ENCODE data around the gene KRTAP15-1. TPM values are rescaled to one million over a fixed set of nuclear protein-coding genes. Genes with fewer than 3 reads are reported as not detected.

The KRTAP15-1 gene, protein sequence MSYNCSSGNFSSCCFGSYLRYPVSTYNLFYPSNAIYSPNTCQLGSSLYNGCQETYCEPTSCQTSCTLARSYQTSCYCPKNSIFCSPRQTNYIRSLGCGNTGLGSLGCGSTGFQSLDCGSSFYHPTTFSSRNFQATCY
- not detected for polyA plus RNA-seq (ENCODE audit: insufficient read length in 4 of 4)

DNA sequence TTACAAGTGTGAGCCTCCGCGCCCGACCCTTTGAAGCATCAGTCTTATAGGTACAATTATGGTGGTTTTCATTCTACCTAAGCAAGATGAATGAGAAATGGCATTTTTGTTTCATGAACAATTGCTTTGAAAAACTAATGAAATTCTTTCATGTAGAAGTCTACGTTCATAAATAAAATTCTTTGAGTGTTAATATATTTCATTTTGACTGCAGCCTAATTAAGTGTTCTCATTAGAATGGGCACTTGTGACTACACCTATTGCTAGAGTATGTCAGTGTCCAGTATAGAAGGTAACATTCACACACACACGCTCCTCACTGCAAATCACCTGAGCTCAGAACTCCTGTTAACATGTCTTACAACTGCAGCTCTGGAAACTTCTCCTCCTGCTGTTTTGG, at the start of gene KRTAP15-1:
TSS of gene KRTAP15-1 (plus strand) at position 301 of the 400 bp plus-strand sequence. CDS start at position 354, 53 bp downstream.
- no peak for DNase-seq (ENCODE audit: low read depth in 4 of 4, low spot score in 3 of 4)

DNA sequence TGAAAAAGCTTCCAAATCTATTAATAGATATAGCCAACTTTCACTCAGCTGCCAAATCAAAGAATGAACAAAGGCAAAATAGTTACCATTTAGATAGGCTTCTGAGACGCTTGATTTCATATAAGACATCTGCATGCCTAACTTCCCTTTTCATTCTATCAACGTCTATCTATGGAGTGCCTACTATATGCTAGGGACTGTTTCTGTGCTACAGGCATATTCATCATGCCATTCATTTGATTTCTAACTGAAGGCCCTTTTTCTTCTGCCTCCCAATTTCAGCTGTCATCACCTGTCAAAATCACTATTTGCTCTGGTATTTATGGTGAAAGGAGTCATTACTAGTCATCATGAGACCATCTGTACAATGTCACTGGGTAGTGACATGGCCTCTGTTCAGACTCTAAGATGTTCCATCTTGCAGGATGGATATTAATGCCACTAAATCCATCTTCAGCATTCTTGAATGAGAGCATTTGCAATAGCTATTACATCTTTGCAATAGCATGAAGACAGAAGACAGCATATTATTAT, 48.5 kb upstream of the KRTAP15-1 start:
- no peak for DNase-seq (ENCODE audit: low read depth in 4 of 4, low spot score in 3 of 4)

DNA sequence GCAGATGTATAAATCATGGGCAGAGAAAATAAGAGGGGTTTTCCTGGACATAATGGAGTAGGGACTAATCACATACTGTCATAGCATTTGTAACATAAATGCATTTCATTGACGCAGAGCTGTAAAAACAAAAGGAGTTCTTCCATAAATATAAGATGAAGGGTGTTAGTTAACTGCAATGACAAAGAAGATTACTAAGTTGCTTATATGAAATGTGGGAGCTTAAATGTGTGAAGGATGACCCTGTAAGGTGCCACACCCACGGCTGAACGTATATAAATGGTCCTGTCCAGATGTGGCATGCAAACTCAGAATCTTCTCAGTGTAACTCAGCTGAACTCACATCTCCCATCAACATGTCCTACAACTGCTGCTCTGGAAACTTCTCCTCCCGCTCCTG, 44.3 kb upstream of the KRTAP15-1 start, which contains the start of gene KRTAP13-1:
TSS of gene KRTAP13-1 (plus strand) at position 301 of the 400 bp plus-strand sequence. CDS start at position 357, 56 bp downstream.
- DNase-seq (ENCODE audit: low read depth in 4 of 4, low spot score in 3 of 4) = no peak

DNA sequence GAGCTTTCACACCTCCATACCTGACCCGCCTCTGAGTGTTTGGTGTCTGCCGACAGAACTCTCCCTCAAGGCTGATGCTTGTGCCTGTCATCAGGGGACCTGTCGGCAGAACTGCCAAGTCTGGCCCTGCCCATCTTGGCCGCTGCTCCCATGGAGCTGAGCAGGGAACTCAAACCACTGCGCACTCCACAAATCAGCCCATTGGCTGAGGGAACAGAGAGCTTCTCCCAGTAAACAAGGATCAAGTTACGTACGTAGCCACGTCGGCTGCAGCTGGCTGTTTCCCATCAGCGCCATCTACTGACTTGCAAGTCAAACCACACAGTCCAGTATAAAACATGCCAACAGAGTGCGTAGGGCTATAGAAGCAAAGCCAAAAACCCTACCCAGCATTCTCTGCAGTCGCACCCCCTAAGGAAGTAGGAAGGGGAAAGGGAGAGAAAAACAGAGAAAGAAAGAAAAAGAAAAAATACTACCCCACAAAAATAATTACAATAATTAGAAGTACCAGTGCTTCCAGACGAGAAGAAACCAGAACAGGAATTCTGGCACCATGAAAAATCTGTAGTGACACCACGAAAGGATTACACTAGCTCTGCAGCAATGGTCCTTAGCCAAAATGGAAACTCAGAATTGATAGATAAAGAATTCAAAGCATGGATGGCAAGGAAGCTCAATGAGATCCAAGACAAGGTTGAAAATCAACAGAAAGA, 31.1 kb upstream of the KRTAP15-1 start:
- DNase-seq (ENCODE audit: low read depth in 4 of 4, low spot score in 3 of 4) = peak; percentile 3 to 10 (median 8)

DNA sequence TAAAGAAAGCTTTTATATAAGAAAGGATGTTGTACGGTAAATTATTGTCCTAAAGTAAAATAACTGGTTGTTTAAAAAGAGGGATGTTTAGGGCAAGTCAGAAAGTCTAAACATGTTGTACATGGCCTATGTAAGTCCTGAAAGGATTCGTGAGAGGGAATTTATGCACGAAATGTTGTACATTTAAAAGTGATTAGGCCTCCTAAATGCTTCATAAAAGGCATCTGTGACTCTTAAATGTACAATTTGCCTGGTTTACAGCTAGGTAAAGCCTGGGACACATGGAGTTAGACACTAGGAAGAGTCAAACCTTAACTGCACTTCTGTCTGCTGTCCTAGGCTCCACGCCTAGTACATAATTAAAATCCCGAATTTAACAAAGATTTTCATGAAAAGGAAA, 24.1 kb upstream of the KRTAP15-1 start:
- DNase-seq (ENCODE audit: low read depth in 4 of 4, low spot score in 3 of 4) = no peak

DNA sequence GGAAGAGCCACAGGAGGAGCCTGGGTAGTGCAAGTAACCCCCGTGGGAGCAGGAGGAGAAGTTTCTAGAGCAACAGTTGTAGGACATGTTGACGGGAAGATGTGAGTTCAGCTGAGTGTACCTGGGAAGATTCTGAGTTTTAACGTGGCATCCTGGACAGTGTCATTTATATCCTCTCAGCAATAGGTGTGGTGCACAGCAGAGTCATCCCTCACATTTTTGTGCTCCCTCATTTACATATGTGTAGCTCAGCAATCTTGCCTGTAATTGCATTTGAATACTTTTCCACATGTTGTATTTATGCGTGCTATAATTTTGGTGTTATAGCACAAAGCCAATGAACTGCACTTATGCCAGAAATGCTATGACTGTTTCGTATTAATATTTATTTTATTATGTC, 14.2 kb upstream of the KRTAP15-1 start, which contains the start of gene KRTAP13-3:
TSS of gene KRTAP13-3 (minus strand) at position 101 of the 400 bp plus-strand sequence. CDS start at position 87, 14 bp downstream.
- DNase-seq (ENCODE audit: low read depth in 4 of 4, low spot score in 3 of 4) = no peak

DNA sequence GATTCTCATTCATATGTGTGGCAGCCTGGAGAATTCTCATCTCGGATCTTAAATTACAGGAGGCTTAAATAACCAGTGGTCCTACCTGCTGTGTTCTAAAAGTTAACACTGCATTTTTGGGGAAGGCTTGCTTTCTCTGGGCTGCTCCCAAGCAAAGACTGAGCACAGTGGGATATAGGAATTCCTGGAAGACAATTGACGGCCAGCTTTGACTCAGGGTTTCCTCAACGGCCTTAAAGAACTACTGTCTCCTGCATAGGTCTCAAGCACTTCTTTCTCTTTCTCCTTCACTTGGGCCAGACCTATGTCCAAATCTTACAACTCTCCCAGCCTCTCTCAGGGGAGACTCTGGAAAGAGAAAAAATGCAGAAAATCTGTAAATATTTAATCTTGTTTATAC, 13.3 kb upstream of the KRTAP15-1 start:
- DNase-seq (ENCODE audit: low read depth in 4 of 4, low spot score in 3 of 4) = no peak

DNA sequence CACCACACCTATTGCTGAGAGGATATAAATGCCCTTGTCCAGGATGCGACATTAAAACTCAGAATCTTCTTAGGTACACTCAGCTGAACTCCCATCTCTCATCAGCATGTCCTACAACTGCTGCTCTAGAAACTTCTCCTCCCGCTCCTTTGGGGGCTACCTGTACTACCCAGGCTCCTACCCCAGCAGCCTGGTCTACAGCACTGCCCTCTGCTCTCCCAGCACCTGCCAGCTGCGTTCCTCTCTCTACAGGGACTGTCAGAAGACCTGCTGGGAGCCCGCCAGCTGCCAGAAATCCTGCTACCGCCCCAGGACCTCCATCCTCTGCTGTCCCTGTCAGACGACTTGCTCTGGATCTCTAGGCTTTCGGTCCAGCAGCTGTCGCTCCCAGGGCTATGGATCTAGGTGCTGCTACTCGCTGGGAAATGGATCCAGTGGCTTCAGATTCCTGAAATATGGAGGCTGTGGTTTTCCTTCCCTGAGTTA, 9.9 kb upstream of the KRTAP15-1 start, which contains the start of gene KRTAP13-4:
TSS of gene KRTAP13-4 (plus strand) at position 51 of the 486 bp plus-strand sequence. CDS start at position 107, 56 bp downstream.
- DNase-seq (ENCODE audit: low read depth in 4 of 4, low spot score in 3 of 4) = no peak

DNA sequence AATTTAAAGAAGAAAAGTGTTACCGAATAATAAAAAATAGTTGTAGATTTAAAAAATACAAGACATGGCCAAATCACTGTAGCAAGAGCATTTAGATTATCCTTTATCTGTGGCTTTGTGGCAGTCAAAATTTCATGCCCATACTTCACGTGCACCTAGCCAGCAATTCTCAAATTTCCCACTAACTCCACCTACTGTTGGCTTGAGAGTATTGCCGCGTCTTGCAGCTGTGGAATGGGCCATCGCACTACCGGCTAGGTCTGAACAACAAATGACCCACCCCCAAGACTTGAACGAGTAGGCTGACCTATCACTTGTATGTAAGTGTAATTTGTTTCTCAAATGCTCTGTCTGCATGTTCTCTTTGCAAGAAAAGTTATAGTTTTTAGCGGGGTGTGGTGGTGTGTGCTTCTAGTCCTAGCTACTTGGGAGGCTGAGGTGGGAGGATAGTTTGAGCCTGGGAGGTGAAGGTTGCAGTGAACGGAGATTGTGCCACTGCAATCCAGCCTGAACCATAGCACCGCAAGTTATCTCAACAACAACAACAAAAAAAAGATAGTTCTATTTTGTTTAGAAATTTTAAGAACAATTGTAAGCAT, 5.9 kb upstream of the KRTAP15-1 start:
- DNase-seq (ENCODE audit: low read depth in 4 of 4, low spot score in 3 of 4) = no peak

DNA sequence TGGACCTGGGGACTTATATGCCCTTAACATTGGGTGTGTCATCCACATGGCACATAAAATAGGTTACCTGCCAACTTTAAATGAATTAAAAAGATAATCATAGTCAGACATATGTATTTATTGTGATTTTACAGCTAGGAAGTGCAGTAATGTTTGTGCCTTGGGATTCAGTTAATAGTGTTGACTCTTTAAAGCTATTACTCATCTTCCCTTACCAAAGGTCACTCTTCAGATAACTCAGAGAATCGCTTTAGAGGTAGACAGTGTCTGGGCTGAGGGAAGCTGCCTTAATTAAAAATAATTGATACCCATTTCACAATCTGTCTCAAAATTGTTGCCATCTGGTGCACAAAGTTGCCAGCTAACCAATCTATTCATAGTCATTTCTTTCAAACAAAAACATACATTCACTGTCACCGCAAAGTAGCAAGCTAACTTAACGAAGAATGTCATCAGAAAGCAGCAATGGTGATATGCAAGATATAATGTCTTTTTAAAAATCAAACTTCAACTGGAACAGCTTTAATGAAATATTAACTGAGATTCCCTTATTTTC, 3.0 kb upstream of the KRTAP15-1 start:
- no peak for DNase-seq (ENCODE audit: low read depth in 4 of 4, low spot score in 3 of 4)

DNA sequence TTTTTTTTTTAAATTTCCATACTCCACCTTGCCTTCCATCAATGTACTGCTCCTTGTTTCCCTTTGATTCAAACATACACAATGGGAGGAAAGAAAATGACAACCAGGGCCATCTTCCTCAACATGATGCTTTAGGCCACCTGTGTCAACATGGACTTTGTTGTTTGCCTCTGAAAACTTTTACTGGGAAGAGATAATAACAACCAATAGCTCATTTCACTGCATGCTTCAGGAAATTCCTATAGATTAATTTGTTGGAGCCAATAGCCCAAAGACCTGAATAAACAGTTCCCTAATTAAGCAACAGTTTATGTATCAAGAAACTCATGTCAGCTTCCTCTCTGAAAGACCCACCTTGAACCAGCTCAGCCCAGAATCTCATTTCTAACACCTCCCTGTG, 3.2 kb downstream of the KRTAP15-1 start:
- DNase-seq (ENCODE audit: low read depth in 4 of 4, low spot score in 3 of 4) = no peak

DNA sequence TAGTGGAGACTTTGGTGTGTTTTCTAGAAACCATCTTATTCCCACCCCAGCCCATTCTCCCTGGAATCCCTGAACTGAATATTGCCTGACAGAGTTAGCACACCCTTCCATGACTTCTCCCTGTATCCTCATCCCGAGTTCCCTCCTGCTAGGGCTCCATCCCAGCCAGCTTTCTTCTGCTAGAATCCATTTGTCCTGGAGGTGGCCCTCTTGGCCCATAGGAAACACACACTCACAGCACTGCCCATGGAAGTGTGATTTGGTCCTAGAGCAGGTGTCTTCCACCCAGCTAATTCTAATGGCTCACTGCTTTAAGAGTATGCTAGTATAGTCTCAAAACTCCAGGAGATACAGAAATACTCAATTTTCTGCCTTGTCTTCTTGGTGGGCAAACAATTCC, 4.1 kb downstream of the KRTAP15-1 start:
- no peak for DNase-seq (ENCODE audit: low read depth in 4 of 4, low spot score in 3 of 4)

DNA sequence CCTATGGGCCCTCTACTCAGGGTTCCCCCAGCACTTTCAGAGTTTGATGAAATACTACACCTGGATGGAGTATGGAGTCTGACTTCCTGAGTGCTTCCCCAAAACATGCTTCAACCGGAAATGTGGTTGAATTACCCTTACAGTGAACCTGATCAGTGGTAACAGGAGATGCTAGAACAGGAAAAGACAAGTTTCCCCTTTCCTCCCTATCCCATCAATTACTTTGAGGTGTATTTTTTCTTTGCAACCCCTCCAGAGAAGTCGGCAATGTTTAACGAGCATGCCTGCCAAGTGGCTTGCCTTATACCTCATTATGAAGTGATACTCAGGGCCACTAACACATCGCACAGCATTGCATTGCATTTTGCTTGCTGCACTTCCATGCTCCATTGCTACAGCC, 7.0 kb downstream of the KRTAP15-1 start:
- peak in 1 of 4 donors; percentile 8 for DNase-seq (ENCODE audit: low read depth in 4 of 4, low spot score in 3 of 4)

DNA sequence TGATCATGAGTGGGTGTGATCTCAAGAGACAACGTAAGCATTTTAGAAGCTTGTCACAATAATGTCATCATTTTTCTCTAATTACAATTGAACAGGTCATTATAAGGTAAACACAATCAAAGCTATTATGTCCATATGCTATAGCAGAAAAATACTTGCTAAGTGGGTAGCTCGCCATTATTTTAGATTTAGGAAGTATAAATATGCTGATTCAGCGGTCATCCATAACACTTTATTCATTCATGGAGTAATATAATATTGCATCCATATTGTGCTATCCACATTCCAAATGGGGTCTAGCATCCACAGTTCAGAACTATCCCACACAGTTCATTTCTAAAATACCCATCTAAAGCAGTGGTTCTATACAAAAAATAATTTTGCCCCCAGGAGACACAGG, 8.4 kb downstream of the KRTAP15-1 start:
- DNase-seq (ENCODE audit: low read depth in 4 of 4, low spot score in 3 of 4) = no peak

DNA sequence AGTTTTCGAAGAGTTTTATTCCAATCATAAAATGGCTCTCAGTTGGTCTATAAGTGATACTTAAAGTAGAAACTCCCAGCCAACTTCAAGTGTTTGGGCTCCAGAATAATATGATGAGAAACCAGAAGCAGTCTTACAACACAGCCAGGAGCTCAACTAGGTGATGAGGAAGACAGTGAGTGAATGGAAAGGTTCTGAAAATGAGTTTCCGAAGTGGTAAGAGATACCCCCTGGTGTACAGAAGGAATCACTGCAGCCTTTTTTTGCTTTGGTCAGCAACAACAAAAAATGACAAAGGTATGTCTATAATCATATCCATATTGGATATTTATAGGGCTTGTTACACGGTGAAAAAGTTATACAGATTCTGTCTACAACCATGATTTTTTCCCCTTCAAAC, 23.6 kb downstream of the KRTAP15-1 start:
- no peak for DNase-seq (ENCODE audit: low read depth in 4 of 4, low spot score in 3 of 4)

DNA sequence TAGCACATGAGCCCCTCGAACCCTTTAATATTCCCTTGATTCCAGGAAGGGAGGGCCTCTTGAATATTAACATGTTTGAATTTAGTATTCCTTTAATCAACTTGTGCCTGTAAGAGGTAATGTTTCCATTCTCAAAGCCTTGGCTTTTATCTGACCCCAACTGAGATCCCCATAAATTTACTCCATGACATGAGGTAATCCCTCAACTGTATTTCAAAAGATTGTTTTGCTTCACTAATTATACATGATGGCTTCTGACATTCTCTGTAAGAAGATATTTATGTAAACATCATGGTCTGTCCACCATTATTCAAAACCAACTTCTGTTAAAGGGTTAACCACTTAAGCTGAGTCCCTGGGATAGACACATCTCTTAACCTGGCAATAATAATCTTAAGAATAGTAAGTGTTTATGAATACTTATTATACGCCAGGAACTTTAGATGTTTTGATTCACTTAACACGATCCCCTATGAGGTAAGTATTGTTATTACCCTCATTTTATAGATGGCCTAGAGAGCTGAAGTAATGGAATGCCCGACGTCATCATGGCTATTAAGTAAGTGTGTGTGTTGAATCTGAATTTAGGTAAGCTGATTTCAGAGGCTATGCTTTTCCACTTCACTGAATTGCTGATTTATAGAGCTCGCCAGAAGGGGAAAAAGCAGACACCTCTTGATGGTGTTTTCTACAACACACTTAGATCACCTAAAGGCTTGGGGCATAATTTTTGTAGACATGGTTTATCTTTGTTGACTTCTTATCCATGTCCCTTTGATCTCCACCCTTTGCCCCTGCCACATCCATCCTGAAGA, 29.0 kb downstream of the KRTAP15-1 start:
- DNase-seq (ENCODE audit: low read depth in 4 of 4, low spot score in 3 of 4) = peak in 2 of 4 donors; percentile 18 to 30

DNA sequence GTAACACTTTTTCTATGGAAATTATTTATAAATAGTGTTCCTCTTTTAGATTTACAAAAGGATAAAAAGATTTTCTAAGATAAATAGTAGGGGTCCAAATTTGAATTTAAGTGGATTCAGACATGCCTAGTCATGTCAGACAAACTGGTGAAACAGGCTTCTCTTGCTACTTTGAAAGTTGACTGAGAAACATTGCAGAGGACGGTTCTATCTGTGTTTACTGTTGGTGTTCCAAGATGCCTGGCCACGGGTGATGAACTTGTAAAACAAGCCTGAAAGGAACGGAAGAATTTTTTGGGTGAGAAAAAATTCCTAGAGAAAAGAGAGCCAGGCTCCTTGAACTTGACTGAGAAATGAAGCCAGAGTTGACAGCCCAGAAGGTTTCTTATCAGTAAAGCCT, 37.9 kb downstream of the KRTAP15-1 start:
- DNase-seq (ENCODE audit: low read depth in 4 of 4, low spot score in 3 of 4) = no peak

DNA sequence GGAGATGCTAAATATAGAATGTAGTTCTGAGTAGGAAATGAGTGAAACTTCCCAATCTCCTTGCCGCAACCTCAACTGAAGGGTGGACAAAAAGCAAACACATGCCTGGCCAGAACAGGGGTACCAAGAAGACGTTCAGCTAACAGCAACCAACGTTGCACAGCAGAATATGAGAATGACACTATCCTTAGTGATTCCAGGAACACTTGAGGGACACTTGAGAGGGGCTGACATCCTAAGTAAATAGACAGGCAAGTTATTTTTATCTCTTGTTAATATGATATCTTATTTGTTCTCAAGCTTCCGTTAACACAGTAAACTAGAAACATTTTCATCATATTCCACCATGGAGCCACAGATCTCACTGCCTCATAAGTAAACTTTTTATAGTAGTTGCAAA, 39.2 kb downstream of the KRTAP15-1 start:
- DNase-seq (ENCODE audit: low read depth in 4 of 4, low spot score in 3 of 4) = no peak

DNA sequence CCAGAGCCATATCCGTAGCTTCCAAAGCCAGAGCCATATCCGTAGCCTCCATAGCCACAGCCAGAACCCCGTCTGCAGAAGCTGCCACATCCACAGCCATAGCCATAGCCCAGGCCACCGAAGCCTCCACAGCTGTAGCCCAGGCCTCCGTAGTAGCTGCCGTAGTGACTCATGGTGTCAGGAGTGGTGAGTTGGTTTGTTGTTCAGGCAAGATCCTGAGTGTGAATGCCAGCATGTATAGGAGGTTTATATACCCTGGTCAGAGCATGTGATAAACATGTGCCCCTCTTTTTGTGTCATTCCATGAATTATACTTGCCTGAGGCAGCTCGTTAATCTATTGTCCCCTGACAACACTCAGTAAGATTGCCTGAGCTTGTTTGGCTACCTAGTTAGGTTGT, 40.1 kb downstream of the KRTAP15-1 start, which contains the start of gene KRTAP19-1:
TSS of gene KRTAP19-1 (minus strand) at position 223 of the 400 bp plus-strand sequence. CDS start at position 173, 50 bp downstream.
- DNase-seq (ENCODE audit: low read depth in 4 of 4, low spot score in 3 of 4) = no peak

DNA sequence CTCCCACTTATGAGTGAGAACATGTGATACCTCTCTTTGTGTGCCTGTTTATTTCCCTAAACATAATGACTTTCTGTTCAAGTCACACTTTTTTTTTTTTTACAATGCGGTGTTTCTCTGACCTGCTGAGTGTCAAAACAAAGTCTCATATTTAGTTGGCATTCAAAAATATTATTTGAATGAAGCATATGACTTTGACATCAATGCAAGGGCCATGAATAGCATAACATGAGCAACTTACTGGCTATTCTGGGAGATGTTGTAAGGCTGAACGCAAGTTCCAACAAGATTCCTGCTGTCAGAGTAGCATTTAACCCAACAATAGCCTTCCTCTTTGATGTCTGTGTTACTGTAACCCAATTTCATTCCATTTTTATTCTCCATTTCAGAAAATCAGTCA, 42.1 kb downstream of the KRTAP15-1 start:
- no peak for DNase-seq (ENCODE audit: low read depth in 4 of 4, low spot score in 3 of 4)

All from right renal pelvis (tissue), 4 donors.